Central memory CD4-positive, alpha-beta T cell (primary cell): Measurements from ENCODE around the gene PSG2.
"Not testable (repeated sequence)": the region's sequence is repeated elsewhere in the genome, so short reads cannot be mapped to it uniquely, and the experiment has no call there.

ENCODE experiments used
- DNase-seq: peaks from one replicate; pipeline ENCODE4 v3.0.0; 2022

The PSG2 gene

GRCh38 chr19:43077881-43078280 lies 4.6 kb downstream of the PSG2 start:
- not testable (repeated sequence) for DNase-seq

- not testable (repeated sequence) for DNase-seq
These were observed 20.1 kb downstream of the PSG2 start for GRCh38 chr19:43062418-43062817.

- not testable (repeated sequence) for DNase-seq
These were observed 21.2 kb downstream of the PSG2 start for GRCh38 chr19:43061326-43061725.

- DNase-seq = not testable (repeated sequence)
These were observed 22.2 kb downstream of the PSG2 start for GRCh38 chr19:43060254-43060653.

- not testable (repeated sequence) for DNase-seq
These were observed 23.0 kb downstream of the PSG2 start for GRCh38 chr19:43059482-43059881.

- not testable (repeated sequence) for DNase-seq
These were observed 24.1 kb downstream of the PSG2 start for GRCh38 chr19:43058440-43058839.

- DNase-seq = not testable (repeated sequence)
These were observed 34.5 kb downstream of the PSG2 start for GRCh38 chr19:43047966-43048365.

GRCh38 chr19:43046578-43046977 lies 35.9 kb downstream of the PSG2 start:
- not testable (repeated sequence) for DNase-seq

- DNase-seq = not testable (repeated sequence)
These were observed 38.9 kb downstream of the PSG2 start for GRCh38 chr19:43043492-43044180.

GRCh38 chr19:43031645-43032044 lies 50.9 kb downstream of the PSG2 start:
- DNase-seq = not testable (repeated sequence)

GRCh38 chr19:43028866-43029265 lies 53.6 kb downstream of the PSG2 start:
- no peak for DNase-seq

GRCh38 chr19:43027985-43028384 lies 54.5 kb downstream of the PSG2 start:
- not testable (repeated sequence) for DNase-seq

GRCh38 chr19:43027061-43027460 lies 55.4 kb downstream of the PSG2 start:
- not testable (repeated sequence) for DNase-seq

GRCh38 chr19:43026369-43026768 lies 56.1 kb downstream of the PSG2 start, which contains the start of gene PSG11:
Gene PSG11 (minus strand): TSS chr19:43026469. CDS start chr19:43026372, 97 bp downstream.
- DNase-seq = not testable (repeated sequence)

GRCh38 chr19:43022098-43022497 lies 60.4 kb downstream of the PSG2 start:
- not testable (repeated sequence) for DNase-seq

- DNase-seq = not testable (repeated sequence)
These were observed 60.9 kb downstream of the PSG2 start for GRCh38 chr19:43021629-43022028.

GRCh38 chr19:43019588-43019987 lies 62.9 kb downstream of the PSG2 start:
- DNase-seq = not testable (repeated sequence)
